NT2/D1 (cell line): ENCODE results near the gene MB21D2.

Experiments
- SUZ12 ChIP-seq: IDR thresholded peaks from 2 replicates; pipeline ENCODE4 v1.6.1; 2011; ENCODE audit not compliant: insufficient read length, insufficient read depth; ENCODE audit errors: extremely low read depth
- YY1 ChIP-seq: IDR thresholded peaks from 2 replicates; pipeline ENCODE4 v1.6.1; 2011; ENCODE audit not compliant: insufficient read length, insufficient read depth
- ZNF274 ChIP-seq: IDR thresholded peaks from 2 replicates; pipeline ENCODE4 v1.6.1; 2011; ENCODE audit warnings: mild to moderate bottlenecking, low read depth, low read length

DNA sequence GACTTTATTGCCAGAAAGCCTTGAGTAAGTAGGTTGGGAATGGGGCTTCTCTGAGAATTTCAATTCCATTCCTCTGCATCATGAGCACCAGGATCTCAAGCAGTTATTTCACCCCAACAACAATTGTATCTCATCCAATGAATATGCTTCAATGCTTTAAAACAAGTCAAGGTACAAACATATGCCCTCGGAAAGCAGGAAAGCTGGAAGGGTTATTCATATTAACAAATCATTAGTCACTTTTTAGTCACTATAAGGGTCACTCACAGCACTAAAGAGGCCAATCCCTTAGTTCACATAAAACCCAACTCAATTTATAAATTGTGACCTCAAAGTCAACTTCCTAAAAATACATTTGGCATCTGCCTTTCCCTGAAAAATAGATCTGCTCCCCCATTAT is 16.2 kb downstream of the MB21D2 start:
- TF ChIP-seq ZNF274 (no peak), YY1 (no peak), SUZ12 (no peak)
